Ishikawa (cell line): Measurements from ENCODE around the gene CYP27C1.

Experiments
- CEBPB ChIP-seq: IDR thresholded peaks from 2 replicates; pipeline ENCODE4 v1.6.1; 2012
- CREB1 ChIP-seq: IDR thresholded peaks from 2 replicates; pipeline ENCODE4 v1.6.1; 2012; ENCODE audit warnings: low read depth
- EGR1 ChIP-seq: IDR thresholded peaks from 2 replicates; pipeline ENCODE4 v1.6.1; 2012
- EP300 ChIP-seq: IDR thresholded peaks from 2 replicates; pipeline ENCODE4 v1.6.1; 2012; ENCODE audit warnings: borderline replicate concordance
- FOXM1 ChIP-seq: IDR thresholded peaks from 2 replicates; pipeline ENCODE4 v1.6.1; 2012; ENCODE audit warnings: low read depth, borderline replicate concordance
- NFIC ChIP-seq: IDR thresholded peaks from 2 replicates; pipeline ENCODE4 v1.6.1; 2012
- RAD21 ChIP-seq: IDR thresholded peaks from 2 replicates; pipeline ENCODE4 v1.6.1; 2012; ENCODE audit warnings: low read depth
- REST ChIP-seq: IDR thresholded peaks from 2 replicates; pipeline ENCODE4 v1.6.1; 2012; ENCODE audit warnings: low read depth, mild to moderate bottlenecking
- TAF1 ChIP-seq: IDR thresholded peaks from 2 replicates; pipeline ENCODE4 v1.6.1; 2012; ENCODE audit warnings: low read depth, mild to moderate bottlenecking
- TCF12 ChIP-seq: IDR thresholded peaks from 2 replicates; pipeline ENCODE4 v1.6.1; 2012; ENCODE audit warnings: low read depth
- TEAD4 ChIP-seq: IDR thresholded peaks from 2 replicates; pipeline ENCODE4 v1.6.1; 2012
- USF1 ChIP-seq: IDR thresholded peaks from 2 replicates; pipeline ENCODE4 v1.6.1; 2012
- YY1 ChIP-seq: IDR thresholded peaks from 2 replicates; pipeline ENCODE4 v1.6.1; 2012; ENCODE audit warnings: low read depth
- ZBTB7A ChIP-seq: IDR thresholded peaks from 2 replicates; pipeline ENCODE4 v1.6.1; 2012; ENCODE audit warnings: low read depth
- TF ChIP-seq, protein P1 (sequence below): IDR thresholded peaks from 2 replicates; pipeline ENCODE4 v1.6.1; 2012

Gene CYP27C1

GRCh38 chr2:127173057-127173456 is 47.0 kb downstream of the CYP27C1 start:
- TF ChIP-seq ZBTB7A, result no peak
- no peak for TF ChIP-seq TCF12
- TF ChIP-seq RAD21, result no peak
- TF ChIP-seq, protein P1, sequence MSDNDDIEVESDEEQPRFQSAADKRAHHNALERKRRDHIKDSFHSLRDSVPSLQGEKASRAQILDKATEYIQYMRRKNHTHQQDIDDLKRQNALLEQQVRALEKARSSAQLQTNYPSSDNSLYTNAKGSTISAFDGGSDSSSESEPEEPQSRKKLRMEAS, result no peak
- no peak for TF ChIP-seq TAF1
- no peak for TF ChIP-seq USF1
- TF ChIP-seq EP300, result no peak
- TF ChIP-seq TEAD4, result no peak
- TF ChIP-seq CEBPB, result no peak
- no peak for TF ChIP-seq REST
- TF ChIP-seq FOXM1, result no peak
- no peak for TF ChIP-seq EGR1
- TF ChIP-seq YY1, result no peak
- TF ChIP-seq CREB1, result no peak

DNA sequence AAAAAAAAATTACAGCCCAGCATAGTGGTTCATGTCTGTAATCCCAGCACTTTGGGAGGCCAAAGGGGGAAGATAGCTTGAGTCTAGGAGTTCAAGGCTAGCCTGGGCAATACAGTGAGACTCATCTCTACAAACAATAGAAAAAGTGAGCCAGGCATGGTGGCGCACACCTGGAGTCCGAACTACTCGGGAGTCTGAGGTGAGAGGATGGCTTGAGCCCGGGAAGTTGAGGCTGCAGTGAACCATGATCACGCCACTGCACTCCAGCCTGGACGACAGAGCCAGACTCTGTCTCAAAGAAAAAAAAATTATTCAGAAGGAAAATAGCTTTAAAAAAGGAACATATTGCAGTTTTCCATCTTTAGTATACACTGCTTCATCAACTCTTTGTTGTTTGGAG is 47.8 kb downstream of the CYP27C1 start:
- TF ChIP-seq NFIC, result no peak
- TF ChIP-seq TCF12, result no peak
- no peak for TF ChIP-seq EP300
- TF ChIP-seq FOXM1, result no peak
- no peak for TF ChIP-seq REST
- no peak for TF ChIP-seq TAF1
- TF ChIP-seq, protein P1, result no peak
- no peak for TF ChIP-seq YY1
- no peak for TF ChIP-seq EGR1
- TF ChIP-seq RAD21, result no peak
- no peak for TF ChIP-seq ZBTB7A
- no peak for TF ChIP-seq CEBPB

- TF ChIP-seq TEAD4 (no peak), EGR1 (no peak), RAD21 (no peak), FOXM1 (no peak), EP300 (no peak), YY1 (no peak), NFIC (no peak), REST (no peak), CREB1 (no peak)
Measured at GRCh38 chr2:127170452-127171197, 49.5 kb downstream of the CYP27C1 start.

GRCh38 chr2:127170021-127170420 is 50.1 kb downstream of the CYP27C1 start:
- TF ChIP-seq ZBTB7A (no peak), CREB1 (no peak), EP300 (no peak), CEBPB (no peak), YY1 (no peak), TEAD4 (no peak), NFIC (no peak), USF1 (no peak), TAF1 (no peak), RAD21 (no peak), REST (no peak)
- TF ChIP-seq, protein P1, result no peak
